T-helper 2 cell treated with Interferon-gamma antibody and Interleukin-4, amounts not matched to agents 5 μg/mL and 100 μg/mL, for 36 hours (primary cell): Measurements from ENCODE around the gene METTL25.

Experiments
- DNase-seq: peaks from one replicate; pipeline ENCODE4 v3.0.0; 2021; ENCODE audit warnings: low spot score
- H3K27ac Mint-ChIP-seq: one replicate; pipeline ENCODE4 v1.8.0; 2021; ENCODE audit warnings: mild to moderate bottlenecking, mixed read lengths
- H3K27me3 Mint-ChIP-seq: one replicate; pipeline ENCODE4 v1.8.0; 2021; ENCODE audit warnings: low read depth, mixed read lengths
- H3K36me3 Mint-ChIP-seq: one replicate; pipeline ENCODE4 v1.8.0; 2021; ENCODE audit warnings: low read depth, mixed read lengths
- H3K4me1 Mint-ChIP-seq: one replicate; pipeline ENCODE4 v1.8.0; 2021; ENCODE audit warnings: low read depth, mixed read lengths
- H3K4me3 Mint-ChIP-seq: one replicate; pipeline ENCODE4 v1.8.0; 2022; ENCODE audit warnings: mild to moderate bottlenecking, moderate library complexity, mixed read lengths
- H3K9me3 Mint-ChIP-seq: one replicate; pipeline ENCODE4 v1.8.0; 2021; ENCODE audit warnings: mixed read lengths

METTL25 gene

GRCh38 chr12:82461836-82462235 is 103.5 kb downstream of the METTL25 start:
- no peak overlapping the region for H3K4me3 Mint-ChIP-seq
- no peak for DNase-seq
- H3K27me3 Mint-ChIP-seq = no peaks in the 10 kb centered on the region
- H3K36me3 Mint-ChIP-seq = no peaks in the 10 kb centered on the region
- H3K27ac Mint-ChIP-seq = no peak overlapping the region
- no peaks in the 10 kb centered on the region for H3K4me1 Mint-ChIP-seq
- no peaks in the 10 kb centered on the region for H3K9me3 Mint-ChIP-seq

- Mint-ChIP-seq H3K4me3 (no peak overlapping the region), H3K36me3 (peaks cover 3% of the 10 kb centered on the region), H3K9me3 (peaks cover 7% of the 10 kb centered on the region), H3K27ac (no peak overlapping the region), H3K4me1 (no peaks in the 10 kb centered on the region), H3K27me3 (no peaks in the 10 kb centered on the region)
- no peak for DNase-seq
Observed at GRCh38 chr12:82468563-82468962, 110.2 kb downstream of the METTL25 start.

GRCh38 chr12:82470906-82471512 is 112.7 kb downstream of the METTL25 start:
- no peak for DNase-seq
- Mint-ChIP-seq H3K4me3 (no peak overlapping the region), H3K36me3 (peaks cover 3% of the 10 kb centered on the region), H3K9me3 (peaks cover 7% of the 10 kb centered on the region), H3K27me3 (no peaks in the 10 kb centered on the region), H3K27ac (no peak overlapping the region), H3K4me1 (no peaks in the 10 kb centered on the region)

- Mint-ChIP-seq H3K27ac (no peak overlapping the region), H3K36me3 (peaks cover 3% of the 10 kb centered on the region), H3K27me3 (no peaks in the 10 kb centered on the region), H3K9me3 (peaks cover 7% of the 10 kb centered on the region), H3K4me1 (no peaks in the 10 kb centered on the region), H3K4me3 (no peak overlapping the region)
- no peak for DNase-seq
Observed at GRCh38 chr12:82473111-82473754, 114.9 kb downstream of the METTL25 start.

DNA sequence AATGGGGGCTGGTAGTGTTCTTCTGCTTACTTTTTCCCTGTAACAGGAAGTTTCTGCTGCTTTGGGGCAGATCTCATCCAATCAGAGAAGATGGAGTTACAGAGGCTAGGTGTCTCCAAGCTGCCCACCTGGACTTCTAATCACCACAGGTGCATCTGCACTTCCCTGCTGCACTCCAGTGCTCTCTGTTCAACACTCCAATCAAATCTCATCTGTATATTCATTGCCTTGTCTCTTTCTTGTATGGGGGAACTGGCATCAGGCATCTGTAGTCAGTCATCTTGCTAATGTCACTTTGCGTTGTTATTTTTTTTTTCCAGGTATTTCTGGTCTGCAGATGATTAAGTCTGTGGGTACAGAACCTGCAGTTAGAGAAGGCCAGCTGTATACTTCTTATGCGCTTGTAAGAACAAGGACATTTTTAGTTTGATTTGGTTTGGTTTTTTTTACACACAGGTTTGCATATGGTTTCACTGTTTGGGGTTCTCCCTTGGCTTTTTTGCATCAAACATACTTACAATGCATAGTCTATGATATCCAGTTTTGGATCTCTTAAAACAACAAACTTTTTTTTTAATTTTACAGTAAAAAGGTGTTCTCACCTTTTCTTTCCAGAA is 116.0 kb downstream of the METTL25 start:
- Mint-ChIP-seq H3K36me3 (peaks cover 2% of the 10 kb centered on the region), H3K27me3 (no peaks in the 10 kb centered on the region), H3K4me3 (no peak overlapping the region), H3K4me1 (no peaks in the 10 kb centered on the region), H3K9me3 (peaks cover 7% of the 10 kb centered on the region), H3K27ac (no peak overlapping the region)
- no peak for DNase-seq

- Mint-ChIP-seq H3K27ac (no peak overlapping the region), H3K36me3 (no peaks in the 10 kb centered on the region), H3K9me3 (peaks cover 7% of the 10 kb centered on the region), H3K4me3 (no peak overlapping the region), H3K27me3 (no peaks in the 10 kb centered on the region), H3K4me1 (no peaks in the 10 kb centered on the region)
- no peak for DNase-seq
Observed at GRCh38 chr12:82474798-82475184, 116.5 kb downstream of the METTL25 start.

- DNase-seq = no peak
- no peaks in the 10 kb centered on the region for H3K4me1 Mint-ChIP-seq
- peaks cover 7% of the 10 kb centered on the region for H3K9me3 Mint-ChIP-seq
- no peaks in the 10 kb centered on the region for H3K36me3 Mint-ChIP-seq
- H3K27ac Mint-ChIP-seq = no peak overlapping the region
- no peaks in the 10 kb centered on the region for H3K27me3 Mint-ChIP-seq
- H3K4me3 Mint-ChIP-seq = no peak overlapping the region
Observed at GRCh38 chr12:82475211-82475610, 116.9 kb downstream of the METTL25 start.

- no peaks in the 10 kb centered on the region for H3K27me3 Mint-ChIP-seq
- H3K4me3 Mint-ChIP-seq = no peak overlapping the region
- no peak overlapping the region for H3K27ac Mint-ChIP-seq
- H3K36me3 Mint-ChIP-seq = no peaks in the 10 kb centered on the region
- peaks cover 7% of the 10 kb centered on the region for H3K9me3 Mint-ChIP-seq
- no peaks in the 10 kb centered on the region for H3K4me1 Mint-ChIP-seq
- DNase-seq = no peak
Observed at GRCh38 chr12:82476511-82476910, 118.2 kb downstream of the METTL25 start.

DNA sequence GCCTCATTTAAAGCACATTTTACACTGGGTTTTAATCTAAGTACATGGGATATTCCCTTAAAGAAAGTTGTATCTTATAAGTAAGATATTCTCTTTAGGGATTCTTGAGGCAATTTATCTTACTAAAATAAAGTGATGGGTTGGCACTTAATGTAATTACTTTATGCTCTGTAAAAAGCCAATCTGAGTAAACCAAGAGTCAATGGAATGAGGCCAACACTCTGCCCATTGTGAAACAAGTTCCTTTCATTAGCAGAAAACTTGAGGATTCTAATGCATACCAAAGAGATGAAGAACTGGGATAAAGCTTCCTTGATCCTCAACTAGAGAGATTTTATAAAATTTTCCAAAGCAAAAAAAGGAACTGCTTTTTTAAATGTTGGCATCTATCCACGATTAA is 121.2 kb downstream of the METTL25 start:
- Mint-ChIP-seq H3K27ac (no peak overlapping the region), H3K27me3 (no peaks in the 10 kb centered on the region), H3K36me3 (no peaks in the 10 kb centered on the region), H3K4me3 (no peak overlapping the region), H3K4me1 (no peaks in the 10 kb centered on the region), H3K9me3 (peaks cover 1% of the 10 kb centered on the region)
- DNase-seq = no peak

DNA sequence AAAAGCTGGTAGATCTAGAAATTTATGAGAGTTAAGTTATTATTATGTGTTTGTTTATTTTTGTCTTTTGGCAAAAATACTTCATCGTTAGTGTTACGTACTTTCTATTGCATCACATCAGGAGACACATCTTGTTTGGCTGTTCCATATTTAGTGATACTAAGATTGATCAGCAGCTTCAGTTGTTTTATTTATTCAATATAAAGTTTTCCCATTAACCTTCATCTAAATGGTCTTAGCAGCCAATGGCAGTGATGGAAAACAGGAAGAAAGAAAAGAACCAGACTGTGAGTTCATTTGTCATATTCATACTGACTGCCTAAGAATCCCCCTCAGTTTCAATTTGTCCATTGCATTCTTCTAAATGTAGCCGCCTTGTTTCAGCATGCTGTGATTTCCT is 122.3 kb downstream of the METTL25 start:
- H3K27ac Mint-ChIP-seq = no peak overlapping the region
- H3K27me3 Mint-ChIP-seq = no peaks in the 10 kb centered on the region

DNA sequence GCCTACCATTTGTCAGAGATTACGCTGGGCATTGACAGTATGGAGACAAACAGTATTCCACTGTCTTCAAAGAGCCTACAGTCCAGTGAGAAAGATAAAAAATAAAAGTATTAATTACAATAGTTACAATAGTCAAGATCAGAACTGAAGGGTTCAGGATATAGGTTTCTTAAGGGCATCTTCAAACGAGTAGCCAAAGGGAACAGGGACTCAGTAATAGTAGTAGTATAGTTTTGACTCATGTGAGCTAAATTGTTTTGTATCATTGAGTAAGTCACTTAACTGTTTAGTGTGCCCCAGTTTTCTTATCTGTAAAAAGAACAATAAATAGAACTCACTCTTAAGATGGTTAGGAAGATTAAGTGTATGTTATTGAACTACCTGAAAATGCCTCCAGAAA is 123.6 kb downstream of the METTL25 start:
- peaks cover 4% of the 10 kb centered on the region for H3K9me3 Mint-ChIP-seq

More for the DNA sequence above, 122.3 kb downstream of the METTL25 start:
- no peak overlapping the region for H3K4me3 Mint-ChIP-seq
- H3K4me1 Mint-ChIP-seq = no peaks in the 10 kb centered on the region
- H3K36me3 Mint-ChIP-seq = no peaks in the 10 kb centered on the region
- H3K9me3 Mint-ChIP-seq = peaks cover 4% of the 10 kb centered on the region
- DNase-seq = no peak

DNA sequence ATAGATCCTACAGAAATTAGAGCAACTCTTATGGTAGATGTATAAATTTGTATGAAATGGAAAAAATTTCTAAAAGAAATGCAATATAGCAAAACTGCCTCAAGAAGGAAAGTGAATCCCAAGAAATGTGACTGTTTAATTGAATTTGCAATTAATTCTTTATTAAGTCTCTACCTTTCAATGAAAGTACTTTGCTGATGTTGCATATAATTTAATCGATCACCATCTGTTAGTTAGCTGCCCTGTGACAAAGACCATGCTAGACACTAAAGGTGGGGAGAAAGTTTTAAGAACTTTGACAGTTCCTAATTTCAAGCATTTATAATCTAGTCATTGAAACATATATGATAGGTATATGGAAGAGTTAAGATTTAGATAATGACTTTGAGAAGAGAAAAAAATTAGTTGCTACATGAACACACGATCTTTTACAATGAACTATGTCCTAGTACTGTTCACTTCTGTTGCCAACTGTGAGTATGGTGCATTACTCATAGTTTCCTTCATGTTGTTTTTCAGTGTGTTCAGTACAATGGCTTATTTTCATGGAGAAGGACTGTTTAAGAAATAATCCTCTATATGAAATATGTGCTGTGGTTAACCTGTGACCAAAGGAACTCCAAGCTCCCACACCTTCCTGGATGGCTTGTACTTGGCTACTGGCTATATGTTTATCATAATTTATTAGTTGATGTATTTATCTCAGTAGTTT is 128.4 kb downstream of the METTL25 start:
- DNase-seq = no peak
- Mint-ChIP-seq H3K27ac (no peak overlapping the region), H3K9me3 (peaks cover 15% of the 10 kb centered on the region), H3K27me3 (no peaks in the 10 kb centered on the region), H3K36me3 (no peaks in the 10 kb centered on the region), H3K4me1 (no peaks in the 10 kb centered on the region), H3K4me3 (no peak overlapping the region)

More for the DNA sequence above, 123.6 kb downstream of the METTL25 start:
- Mint-ChIP-seq H3K36me3 (no peaks in the 10 kb centered on the region), H3K4me3 (no peak overlapping the region), H3K27ac (no peak overlapping the region), H3K27me3 (no peaks in the 10 kb centered on the region), H3K4me1 (no peaks in the 10 kb centered on the region)
- no peak for DNase-seq

- Mint-ChIP-seq H3K36me3 (no peaks in the 10 kb centered on the region), H3K4me1 (no peaks in the 10 kb centered on the region), H3K27me3 (no peaks in the 10 kb centered on the region), H3K9me3 (no peaks in the 10 kb centered on the region), H3K4me3 (no peak overlapping the region), H3K27ac (no peak overlapping the region)
- DNase-seq = no peak
Observed at GRCh38 chr12:82504409-82504808, 146.1 kb downstream of the METTL25 start.

DNA sequence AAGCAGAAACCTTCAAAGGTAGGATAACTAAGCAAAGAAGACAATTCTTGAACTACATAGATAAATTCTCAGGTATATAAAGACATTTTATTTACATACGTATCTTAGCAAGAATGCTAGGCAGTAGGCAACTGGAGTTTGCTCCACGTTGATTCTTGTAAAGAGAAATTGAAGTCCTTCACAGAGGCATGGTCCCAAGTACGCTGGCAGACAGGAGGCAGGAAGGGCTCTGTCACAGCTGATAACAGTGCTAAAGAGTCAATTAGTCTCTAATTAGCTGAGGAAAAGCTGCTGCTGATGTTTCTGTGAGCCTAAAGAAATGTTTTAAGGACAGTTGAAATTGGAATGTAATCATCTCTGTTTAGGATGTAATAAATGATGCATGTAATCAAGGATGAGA is 146.8 kb downstream of the METTL25 start:
- no peaks in the 10 kb centered on the region for H3K27me3 Mint-ChIP-seq

More for the DNA sequence above, 146.8 kb downstream of the METTL25 start:
- Mint-ChIP-seq H3K4me1 (no peaks in the 10 kb centered on the region), H3K27ac (no peak overlapping the region), H3K36me3 (no peaks in the 10 kb centered on the region), H3K9me3 (no peaks in the 10 kb centered on the region), H3K4me3 (no peak overlapping the region)
- no peak for DNase-seq
